KMS-11 (cell line): ENCODE data around the gene NPFFR2.

Source experiments
- H2AFZ ChIP-seq: fragments of 200-600 bp; sonication (generic); 2 replicates; pipeline ENCODE4 v1.6.1; 2016; ENCODE audit warnings: antibody characterized with exemption, mixed run types, low read depth
- H3K27ac ChIP-seq: fragments of 200-600 bp; sonication (generic); 2 replicates; pipeline ENCODE4 v1.6.1; 2016; ENCODE audit warnings: mild to moderate bottlenecking, mixed run types
- H3K27me3 ChIP-seq: fragments of 200-600 bp; sonication (generic); 2 replicates; pipeline ENCODE4 v1.6.1; 2017; ENCODE audit warnings: mild to moderate bottlenecking, low read depth, mixed run types, moderate library complexity; ENCODE audit not compliant: insufficient read depth
- H3K36me3 ChIP-seq: fragments of 200-600 bp; sonication (generic); 2 replicates; pipeline ENCODE4 v1.6.1; 2017; ENCODE audit warnings: mild to moderate bottlenecking, mixed run types; ENCODE audit not compliant: insufficient read depth
- H3K4me1 ChIP-seq: fragments of 200-600 bp; sonication (generic); 2 replicates; pipeline ENCODE4 v1.6.1; 2016; ENCODE audit warnings: mild to moderate bottlenecking, low read depth, mixed run types; ENCODE audit not compliant: poor library complexity, severe bottlenecking
- H3K4me2 ChIP-seq: fragments of 200-600 bp; sonication (generic); 2 replicates; pipeline ENCODE4 v1.7.0; 2016; ENCODE audit warnings: mild to moderate bottlenecking, mixed run types
- H3K4me3 ChIP-seq: fragments of 200-600 bp; sonication (generic); IDR thresholded peaks from 2 replicates; pipeline ENCODE4 v1.6.1; 2017; ENCODE audit warnings: low read depth, low read length, mixed read lengths; ENCODE audit not compliant: insufficient read depth
- H3K79me2 ChIP-seq: fragments of 200-600 bp; sonication (generic); 2 replicates; pipeline ENCODE4 v1.6.1; 2016; ENCODE audit warnings: low read depth, mixed run types; ENCODE audit not compliant: insufficient read depth
- H3K9ac ChIP-seq: fragments of 200-600 bp; sonication (generic); 2 replicates; pipeline ENCODE4 v1.6.1; 2016; ENCODE audit warnings: mild to moderate bottlenecking, mixed run types
- H4K20me1 ChIP-seq: fragments of 200-600 bp; sonication (generic); 2 replicates; pipeline ENCODE4 v1.6.1; 2016; ENCODE audit warnings: mild to moderate bottlenecking, mixed run types; ENCODE audit not compliant: insufficient read depth
- TF ChIP-seq, protein P1 (sequence below): fragments of 200-600 bp; sonication (generic); conservative IDR thresholded peaks from 2 replicates; pipeline ENCODE4 v1.6.1; 2017; ENCODE audit warnings: low read depth, mild to moderate bottlenecking, antibody characterized with exemption, low read length, moderate library complexity, mixed read lengths

NPFFR2 gene

DNA sequence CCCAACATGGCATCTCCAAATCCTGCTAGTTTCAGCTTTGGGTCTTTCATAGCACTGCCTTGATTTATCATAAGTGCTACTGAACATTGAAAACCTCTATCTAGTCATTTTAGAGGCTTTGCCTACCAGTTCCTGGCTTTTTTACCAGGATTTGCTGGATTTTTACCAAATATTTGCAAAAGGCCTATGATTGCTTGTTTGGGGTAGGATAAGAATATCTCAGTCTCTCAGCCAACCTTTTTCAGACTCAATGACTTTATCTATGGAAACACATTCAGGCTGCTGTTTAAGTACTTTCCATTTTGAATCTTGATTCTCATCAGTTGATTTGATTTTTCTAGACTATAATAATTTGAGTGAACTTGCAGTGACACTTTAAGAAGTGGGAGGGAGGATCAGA lies 80.1 kb downstream of the NPFFR2 start:
- no peak overlapping the region for H2AFZ ChIP-seq
- H3K27ac ChIP-seq, result peak overlapping the region; percentile 6; the same call in 1 of the 2 replicates
- TF ChIP-seq, protein P1, sequence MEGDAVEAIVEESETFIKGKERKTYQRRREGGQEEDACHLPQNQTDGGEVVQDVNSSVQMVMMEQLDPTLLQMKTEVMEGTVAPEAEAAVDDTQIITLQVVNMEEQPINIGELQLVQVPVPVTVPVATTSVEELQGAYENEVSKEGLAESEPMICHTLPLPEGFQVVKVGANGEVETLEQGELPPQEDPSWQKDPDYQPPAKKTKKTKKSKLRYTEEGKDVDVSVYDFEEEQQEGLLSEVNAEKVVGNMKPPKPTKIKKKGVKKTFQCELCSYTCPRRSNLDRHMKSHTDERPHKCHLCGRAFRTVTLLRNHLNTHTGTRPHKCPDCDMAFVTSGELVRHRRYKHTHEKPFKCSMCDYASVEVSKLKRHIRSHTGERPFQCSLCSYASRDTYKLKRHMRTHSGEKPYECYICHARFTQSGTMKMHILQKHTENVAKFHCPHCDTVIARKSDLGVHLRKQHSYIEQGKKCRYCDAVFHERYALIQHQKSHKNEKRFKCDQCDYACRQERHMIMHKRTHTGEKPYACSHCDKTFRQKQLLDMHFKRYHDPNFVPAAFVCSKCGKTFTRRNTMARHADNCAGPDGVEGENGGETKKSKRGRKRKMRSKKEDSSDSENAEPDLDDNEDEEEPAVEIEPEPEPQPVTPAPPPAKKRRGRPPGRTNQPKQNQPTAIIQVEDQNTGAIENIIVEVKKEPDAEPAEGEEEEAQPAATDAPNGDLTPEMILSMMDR, result no peak
- H3K79me2 ChIP-seq, result no peaks in the 10 kb centered on the region
- H4K20me1 ChIP-seq, result no peaks in the 10 kb centered on the region
- no peaks in the 10 kb centered on the region for H3K27me3 ChIP-seq
- no peak overlapping the region for H3K4me3 ChIP-seq
- peaks cover 22% of the 10 kb centered on the region for H3K4me1 ChIP-seq
- no peaks in the 10 kb centered on the region for H3K36me3 ChIP-seq
- H3K9ac ChIP-seq, result no peak overlapping the region
- 0 out of 2 replicates have a peak overlapping the region, but pooled peaks have one; percentile 16 for H3K4me2 ChIP-seq

DNA sequence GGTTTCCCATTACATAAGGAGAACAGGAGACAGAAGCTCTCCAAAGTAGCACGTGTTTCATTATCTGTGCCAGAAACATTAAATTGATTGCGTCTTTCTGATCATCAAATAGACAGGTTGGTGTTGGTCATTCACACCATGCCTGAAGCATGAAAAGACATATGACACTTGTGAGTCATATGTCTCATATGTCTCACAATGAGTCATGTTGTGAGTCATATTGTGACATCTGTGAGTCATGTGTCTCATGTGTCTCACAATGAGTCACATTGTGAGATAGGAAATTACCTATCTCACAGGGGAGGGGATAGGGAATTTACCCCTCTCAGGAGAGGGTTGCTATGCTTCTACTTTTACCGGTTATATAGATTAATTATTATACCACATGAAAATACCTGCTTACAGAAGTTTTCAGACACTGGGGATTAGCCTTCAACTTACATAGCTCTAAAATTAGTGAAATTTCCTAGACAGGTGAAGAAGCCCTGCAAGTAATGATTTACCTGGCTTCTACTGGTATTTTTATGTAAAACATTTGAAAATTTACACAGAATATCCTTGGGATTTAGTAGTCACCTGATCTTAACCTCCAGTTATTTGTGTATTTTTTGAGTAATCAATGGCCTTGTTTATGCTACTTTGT lies 80.8 kb downstream of the NPFFR2 start:
- H3K27ac ChIP-seq, result peak overlapping the region; percentile 6; the same call in 1 of the 2 replicates

DNA sequence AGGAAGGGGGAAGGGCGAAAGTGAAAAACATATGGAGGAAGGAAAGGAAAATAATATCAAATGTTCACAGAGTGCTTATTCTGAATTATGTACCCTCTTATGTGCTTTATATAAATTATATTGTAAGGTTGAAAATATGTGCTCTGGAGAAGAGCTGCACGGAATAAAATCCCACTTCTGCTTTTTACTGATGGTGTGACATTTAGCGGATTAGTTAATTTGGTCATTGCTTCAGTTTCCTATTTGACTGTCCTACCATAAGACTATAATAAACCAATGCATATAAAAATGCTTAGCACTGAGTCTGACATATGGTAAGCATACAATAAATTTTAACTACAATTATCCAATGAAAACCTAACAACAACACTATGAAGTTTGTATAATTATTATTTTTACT lies 86.2 kb downstream of the NPFFR2 start:
- Histone ChIP-seq H3K9ac (no peak overlapping the region), H3K4me1 (peaks cover 15% of the 10 kb centered on the region), H3K4me3 (no peak overlapping the region), H3K4me2 (no peak overlapping the region), H3K36me3 (no peaks in the 10 kb centered on the region), H3K27ac (no peak overlapping the region), H2AFZ (no peak overlapping the region), H3K79me2 (no peaks in the 10 kb centered on the region), H3K27me3 (no peaks in the 10 kb centered on the region), H4K20me1 (no peaks in the 10 kb centered on the region)
- TF ChIP-seq, protein P1, result no peak

More for the DNA sequence above, 80.8 kb downstream of the NPFFR2 start:
- Histone ChIP-seq H2AFZ (no peak overlapping the region), H3K4me3 (no peak overlapping the region), H3K9ac (no peak overlapping the region), H3K79me2 (no peaks in the 10 kb centered on the region), H3K36me3 (no peaks in the 10 kb centered on the region), H3K27me3 (no peaks in the 10 kb centered on the region), H4K20me1 (no peaks in the 10 kb centered on the region), H3K4me2 (0 out of 2 replicates have a peak overlapping the region, but pooled peaks have one; percentile 16), H3K4me1 (peaks cover 27% of the 10 kb centered on the region)
- TF ChIP-seq, protein P1, result no peak

DNA sequence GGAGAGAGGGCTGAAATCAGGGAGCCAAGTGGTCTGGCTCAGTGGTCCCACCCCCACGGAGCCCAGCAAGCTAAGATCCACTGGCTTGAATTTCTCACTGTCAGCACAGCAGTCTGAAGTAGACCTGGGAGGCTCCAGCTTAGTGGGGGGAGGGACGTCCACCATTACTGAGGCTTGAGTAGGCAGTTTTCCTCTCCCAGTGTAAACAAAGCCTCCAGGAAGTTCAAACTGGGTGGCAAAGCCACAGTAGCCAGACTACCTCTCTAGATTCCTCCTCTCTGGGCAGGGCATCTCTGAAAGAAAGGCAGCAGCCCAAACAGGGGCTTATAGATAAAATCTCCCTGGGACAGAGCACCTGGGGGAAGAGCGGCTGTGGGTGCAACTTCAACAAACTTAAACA lies 88.1 kb downstream of the NPFFR2 start:
- H3K4me3 ChIP-seq, result no peak overlapping the region

More for the DNA sequence above, 88.1 kb downstream of the NPFFR2 start:
- Histone ChIP-seq H3K27me3 (no peaks in the 10 kb centered on the region), H3K36me3 (no peaks in the 10 kb centered on the region), H3K79me2 (no peaks in the 10 kb centered on the region), H3K9ac (no peak overlapping the region), H3K4me1 (peaks cover 10% of the 10 kb centered on the region), H3K4me2 (no peak overlapping the region), H4K20me1 (no peaks in the 10 kb centered on the region), H2AFZ (no peak overlapping the region), H3K27ac (no peak overlapping the region)
- TF ChIP-seq, protein P1, result no peak
